Endothelial cell of umbilical vein (primary cell): ENCODE measurements around the gene KIAA0825. TPM values are rescaled to one million over a fixed set of nuclear protein-coding genes. Genes with fewer than 3 reads are reported as not detected.

Experiments
- BruUV-seq: library from RNA; stranded (reverse); fragments of 400-500 nt; replicated peaks from 2 replicates; lab custom pipeline; 2021; lab: Mats Ljungman, UMichigan
- CTCF ChIA-PET: fragments of 300-600, 350-600 bp; sonication (Branson Sonifier 250); formaldehyde crosslinking; loops from one replicate; lab custom pipeline; 2021; ENCODE audit warnings: antibody characterized with exemption, inconsistent platforms; lab: Charles Lee
- POLR2A ChIA-PET: fragments of 300-600, 350-600 bp; sonication (Branson Sonifier 250); formaldehyde crosslinking; loops from one replicate; lab custom pipeline; 2021; ENCODE audit warnings: antibody characterized with exemption, inconsistent platforms; lab: Charles Lee
- DNase-seq: peaks from one replicate; pipeline ENCODE4 v3.0.0-alpha.2; 2011; ENCODE audit warnings: low read depth, low spot score
- FAIRE-seq: peaks from 2 replicates; lab custom pipeline; 2011; peaks lifted over from hg19 to GRCh38; lab: Jason Lieb, UNC
- H2AFZ ChIP-seq: 2 replicates; pipeline ENCODE4 v1.6.0; 2012; ENCODE audit warnings: low read depth, low read length, control low read depth, inconsistent platforms
- H3K27ac ChIP-seq: 2 replicates; pipeline ENCODE4 v1.5.1; 2011; ENCODE audit warnings: low read depth, mild to moderate bottlenecking, control low read depth, low read length, moderate library complexity; ENCODE audit not compliant: insufficient read depth
- H3K27me3 ChIP-seq, 2 experiments: 2 replicates each; pipeline versions ENCODE4 v1.6.0 to v1.6.1; 2011; ENCODE audit warnings: low read length in 2 of 2, mixed read lengths in 1 of 2; ENCODE audit not compliant: control insufficient read depth in 2 of 2, insufficient read depth in 2 of 2
- H3K36me3 ChIP-seq, 2 experiments: 2 replicates in 1 of 2; 3 replicates in 1 of 2; pipeline ENCODE4 v1.5.1; 2011; ENCODE audit warnings: low read length in 2 of 2, mild to moderate bottlenecking in 1 of 2, moderate library complexity in 1 of 2; ENCODE audit not compliant: control insufficient read depth in 2 of 2, insufficient read depth in 2 of 2; ENCODE audit errors: extremely low read depth in 1 of 2
- H3K4me1 ChIP-seq: 3 replicates; pipeline ENCODE4 v1.5.1; 2011; ENCODE audit warnings: mild to moderate bottlenecking, low read length; ENCODE audit not compliant: control insufficient read depth, insufficient read depth; ENCODE audit errors: extremely low read depth
- H3K4me2 ChIP-seq: 2 replicates; pipeline ENCODE4 v1.6.1; 2011; ENCODE audit warnings: low read length, control low read depth, mixed read lengths; ENCODE audit not compliant: insufficient read depth
- H3K4me3 ChIP-seq, 3 experiments: fragments of 200-600 bp in 1 of 3; sonication (generic), shearing (Covaris generic) in 1 of 3; replicated peaks in 1 of 3; 2 replicates each; pipeline ENCODE4 v1.5.1; 2011 to 2016; ENCODE audit warnings: control low read depth in 3 of 3, low read length in 3 of 3, mild to moderate bottlenecking in 2 of 3, inconsistent platforms in 1 of 3, low read depth in 1 of 3, moderate library complexity in 1 of 3; ENCODE audit not compliant: insufficient read depth in 1 of 3
- H3K79me2 ChIP-seq: 2 replicates; pipeline ENCODE4 v1.6.0; 2012; ENCODE audit warnings: low read length, inconsistent platforms; ENCODE audit not compliant: control insufficient read depth, insufficient read depth
- H3K9ac ChIP-seq: replicated peaks from 2 replicates; pipeline ENCODE3; 2011; ENCODE audit warnings: low read length, control low read depth; ENCODE audit not compliant: insufficient read depth; ENCODE audit errors: extremely low read depth
- H3K9me1 ChIP-seq: replicated peaks from 3 replicates; pipeline ENCODE4 v1.6.0; 2011; ENCODE audit warnings: mild to moderate bottlenecking, low read length; ENCODE audit not compliant: control insufficient read depth, insufficient read depth; ENCODE audit errors: extremely low read depth
- H3K9me3 ChIP-seq: replicated peaks from 2 replicates; pipeline ENCODE4 v1.5.1; 2012; ENCODE audit warnings: low read length, inconsistent platforms; ENCODE audit not compliant: control insufficient read depth, insufficient read depth
- H4K20me1 ChIP-seq: replicated peaks from 2 replicates; pipeline ENCODE3; 2011; ENCODE audit warnings: mild to moderate bottlenecking, low read length; ENCODE audit not compliant: control insufficient read depth, insufficient read depth; ENCODE audit errors: extremely low read depth
- CTCF ChIP-seq, 2 donors: IDR thresholded peaks; 1 replicate in 1 of 2; 2 replicates in 1 of 2; pipeline ENCODE4 v1.5.1; 2011; ENCODE audit warnings: low read length in 2 of 2, mild to moderate bottlenecking in 2 of 2, moderate library complexity in 2 of 2, control low read depth in 1 of 2, inconsistent platforms in 1 of 2, low read depth in 1 of 2; ENCODE audit not compliant: insufficient read depth in 1 of 2; ENCODE audit errors: extremely low read depth in 1 of 2
- EZH2 ChIP-seq: IDR thresholded peaks from 2 replicates; pipeline ENCODE4 v1.6.1; 2012; ENCODE audit warnings: borderline replicate concordance, low read depth, mild to moderate bottlenecking, moderate library complexity, low read length, inconsistent platforms; ENCODE audit not compliant: severe bottlenecking
- FOS ChIP-seq: IDR thresholded peaks from 2 replicates; pipeline ENCODE4 v1.6.1; 2011; ENCODE audit warnings: mild to moderate bottlenecking, low read length, moderate library complexity, borderline replicate concordance; ENCODE audit not compliant: insufficient read depth
- GATA2 ChIP-seq: IDR thresholded peaks from 2 replicates; pipeline ENCODE4 v1.7.0; 2011; ENCODE audit warnings: low read depth, mild to moderate bottlenecking, moderate library complexity, mixed read lengths, low read length; ENCODE audit not compliant: insufficient read length, insufficient read depth
- JUN ChIP-seq: IDR thresholded peaks from 2 replicates; pipeline ENCODE4 v1.6.1; 2011; ENCODE audit warnings: borderline replicate concordance, low read depth; ENCODE audit not compliant: insufficient read length, insufficient read depth
- MAX ChIP-seq: IDR thresholded peaks from 2 replicates; pipeline ENCODE4 v1.6.1; 2011; ENCODE audit not compliant: insufficient read depth, insufficient read length
- MYC ChIP-seq: IDR thresholded peaks from one replicate; pipeline ENCODE4 v1.6.1; 2011; ENCODE audit warnings: mild to moderate bottlenecking, low read depth, low read length
- POLR2A ChIP-seq: IDR thresholded peaks from 2 replicates; pipeline ENCODE4 v1.6.1; 2012; ENCODE audit warnings: low read depth, mild to moderate bottlenecking, control low read depth, low read length
- POLR2AphosphoS5 ChIP-seq: IDR thresholded peaks from 2 replicates; pipeline ENCODE4 v1.6.1; 2012; ENCODE audit warnings: low read depth, mild to moderate bottlenecking, control low read depth, low read length, moderate library complexity; ENCODE audit not compliant: insufficient read depth
- dilution Hi-C: fragments of 300-500 bp; cut with MboI; formaldehyde crosslinking; loops from one replicate; pipeline ENCODE4 v1.15.0; 2019; ENCODE audit warnings: low sequenced_read_pairs; ENCODE audit not compliant: extremely low pct_ligation_motif_present
- intact Hi-C: fragments of 100-400 bp; cut with micrococcal nuclease; formaldehyde crosslinking; loops from one replicate; pipeline ENCODE4 v1.10.0; 2022
- polyA plus RNA-seq, 4 experiments: library from polyadenylated mRNA; depleted of rRNA in 3 of 4; stranded (reverse) in 3 of 4; unstranded in 1 of 4; fragments of >200 nt; gene quantifications; 2 replicates each; pipeline versions ENCODE4 v1.2.1 to v1.2.3, GENCODE V29; 2011 to 2012; ENCODE audit warnings: missing spikeins in 1 of 4
- total RNA-seq: library from RNA; stranded (reverse); gene quantifications from 2 replicates; pipeline ENCODE4 v1.2.3, GENCODE V29; 2021

Gene KIAA0825
- total and polyA plus RNA-seq, 2 donors (not counting 3 experiments of a cell fraction or from before 2014, with no cell fraction given) = 0.15 to 1.1 TPM

DNA sequence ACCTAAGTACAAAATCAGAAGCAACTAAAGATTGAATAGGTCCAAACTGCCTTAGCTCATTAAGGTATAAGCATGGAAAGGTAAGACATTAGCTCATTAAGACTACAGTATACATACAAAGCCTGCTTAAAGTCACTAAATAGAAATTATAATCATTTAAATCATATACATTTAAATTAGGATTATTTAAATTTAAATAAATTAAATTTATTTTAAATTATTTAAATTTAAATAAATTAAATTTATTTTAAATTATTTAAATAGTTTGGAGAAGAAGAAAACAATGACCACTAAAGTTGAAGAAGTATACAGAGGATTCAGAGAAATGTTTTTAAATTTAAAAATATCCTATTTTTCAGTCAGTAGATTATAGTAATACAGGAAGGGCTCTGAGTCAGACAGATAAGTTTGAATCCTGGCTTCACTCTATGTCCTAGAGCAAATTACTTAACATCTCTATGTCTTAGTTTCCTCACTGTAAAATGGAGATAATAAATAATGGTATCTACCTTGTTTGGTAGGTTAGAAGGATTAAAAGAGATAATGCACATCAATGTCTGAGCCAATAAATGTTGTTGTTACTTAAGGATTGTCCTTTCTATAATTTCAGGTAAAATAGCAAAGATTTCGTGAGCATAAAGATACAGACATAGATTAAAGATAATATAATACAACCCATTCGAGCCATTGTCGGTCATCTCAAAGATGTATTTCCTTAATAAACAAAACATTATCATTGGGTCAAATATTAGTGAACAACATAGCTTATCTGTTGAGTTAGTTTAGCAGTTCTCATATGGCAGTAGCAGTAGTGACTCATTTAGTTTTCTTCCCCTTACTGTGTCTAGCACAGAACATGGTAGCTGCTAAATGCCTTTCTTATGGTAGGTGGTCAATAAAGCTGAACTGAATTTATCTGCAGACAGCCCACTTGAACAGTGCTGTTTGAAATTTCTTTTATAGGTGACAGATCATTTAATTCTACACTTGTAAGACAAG lies 100.6 kb downstream of the KIAA0825 start:
- intact Hi-C loops = no loop called here
- TF ChIP-seq EZH2 (no peak), MAX (no peak), POLR2AphosphoS5 (no peak), JUN (no peak), CTCF (IDR thresholded peaks at IDR 0.05; ENCODE audit: extremely low read depth in 1 of 2, insufficient read depth in 1 of 2, low read depth in 1 of 2, low read length in 2 of 2) (no peak), POLR2A (no peak), GATA2 (no peak), FOS (no peak), MYC (no peak)
- Histone ChIP-seq H3K9me3 (no peaks in the 10 kb centered on the region), H3K9ac (no peak overlapping the region), H3K9me1 (peaks cover 2% of the 10 kb centered on the region), H3K36me3 (no peaks in the 10 kb centered on the region), H4K20me1 (no peaks in the 10 kb centered on the region), H3K27ac (no peak overlapping the region), H3K27me3 (no peaks in the 10 kb centered on the region), H2AFZ (no peak overlapping the region), H3K4me3 (no peak overlapping the region), H3K4me2 (no peak overlapping the region), H3K79me2 (no peaks in the 10 kb centered on the region), H3K4me1 (no peaks in the 10 kb centered on the region)
- ChIA-PET CTCF (interaction anchor here (1.2 kb wide), 1 partner anchor 18 kb away, joined by 4 read pairs; no protein-coding TSS in a partner anchor), POLR2A (no interaction called here)
- dilution Hi-C loops = no loop called here
- DNase-seq (no peak), FAIRE-seq (peak; percentile 12)
- BruUV-seq = no TSS peak
